H1 (cell line): ENCODE measurements around the gene GNAQ. TPM values are rescaled to one million over a fixed set of nuclear protein-coding genes. Genes with fewer than 3 reads are reported as not detected.

Source experiments
- CTCF ChIA-PET: fragments of 300-600 bp; sonication (Branson Sonifier 250); formaldehyde crosslinking; loops from one replicate; lab custom pipeline; 2021; ENCODE audit not compliant: partially characterized antibody; lab: Charles Lee
- POLR2A ChIA-PET: fragments of 300-600 bp; sonication (Branson Sonifier 250); formaldehyde crosslinking; loops from one replicate; lab custom pipeline; 2021; ENCODE audit warnings: inconsistent platforms; ENCODE audit not compliant: partially characterized antibody; lab: Charles Lee
- DNase-seq, 2 experiments: peaks; one replicate each; pipeline versions ENCODE4 v3.0.0 to v3.0.0-alpha.2; 2010 to 2022; ENCODE audit warnings: low spot score in 2 of 2, low read depth in 1 of 2, mixed read lengths in 1 of 2
- FAIRE-seq: peaks from 2 replicates; lab custom pipeline; 2011; peaks lifted over from hg19 to GRCh38; lab: Jason Lieb, UNC
- H2AFZ ChIP-seq: 2 replicates; pipeline ENCODE4 v1.8.1; 2012; ENCODE audit warnings: low read length, inconsistent platforms
- H2AK5ac ChIP-seq: 2 replicates; pipeline ENCODE4 v1.6.1; 2013; ENCODE audit warnings: low read depth, low read length
- H2BK120ac ChIP-seq: replicated peaks from 2 replicates; pipeline ENCODE3; 2013; ENCODE audit warnings: low read depth, low read length, inconsistent platforms
- H2BK12ac ChIP-seq: 2 replicates; pipeline ENCODE4 v1.6.1; 2013; ENCODE audit warnings: low read depth, low read length
- H2BK15ac ChIP-seq: 2 replicates; pipeline ENCODE4 v1.6.1; 2013; ENCODE audit warnings: low read length
- H2BK20ac ChIP-seq: 2 replicates; pipeline ENCODE4 v1.6.1; 2013; ENCODE audit warnings: low read length
- H2BK5ac ChIP-seq: 2 replicates; pipeline ENCODE4 v1.6.1; 2013; ENCODE audit warnings: low read depth, low read length
- H3K14ac ChIP-seq: 2 replicates; pipeline ENCODE4 v1.6.1; 2013; ENCODE audit warnings: inconsistent platforms; ENCODE audit not compliant: insufficient read length
- H3K18ac ChIP-seq: 2 replicates; pipeline ENCODE4 v1.6.1; 2013; ENCODE audit warnings: low read length; ENCODE audit errors: extremely low read depth
- H3K23ac ChIP-seq: 2 replicates; pipeline ENCODE4 v1.6.1; 2013; ENCODE audit warnings: inconsistent platforms; ENCODE audit not compliant: insufficient read length
- H3K23me2 ChIP-seq: 2 replicates; pipeline ENCODE4 v1.6.1; 2013; ENCODE audit warnings: low read depth, low read length
- H3K27ac ChIP-seq: 2 replicates; pipeline ENCODE4 v1.6.1; 2011; ENCODE audit warnings: low read depth, low read length, inconsistent platforms
- H3K27me3 ChIP-seq, 4 experiments: replicated peaks in 1 of 4; 1 replicate in 1 of 4; 2 replicates in 3 of 4; pipeline versions ENCODE4 v1.6.1 to v1.8.1; 2011 to 2013; ENCODE audit warnings: low read length in 3 of 4, mild to moderate bottlenecking in 3 of 4, inconsistent platforms in 2 of 4, mixed read lengths in 2 of 4, moderate library complexity in 1 of 4; ENCODE audit not compliant: control insufficient read depth in 3 of 4, insufficient read depth in 3 of 4; ENCODE audit errors: extremely low read depth in 1 of 4
- H3K36me3 ChIP-seq, 4 experiments: 2 replicates each; pipeline versions ENCODE4 v1.6.1 to v1.8.1; 2011 to 2013; ENCODE audit warnings: mild to moderate bottlenecking in 4 of 4, low read length in 3 of 4, moderate library complexity in 2 of 4, control low read depth in 1 of 4, inconsistent platforms in 1 of 4; ENCODE audit not compliant: insufficient read depth in 4 of 4, control insufficient read depth in 2 of 4
- H3K4ac ChIP-seq: replicated peaks from 2 replicates; pipeline ENCODE3; 2013; ENCODE audit warnings: low read length, low read depth, mixed read lengths, inconsistent platforms; ENCODE audit not compliant: insufficient read length
- H3K4me1 ChIP-seq, 4 experiments: replicated peaks in 1 of 4; 1 replicate in 1 of 4; 2 replicates in 3 of 4; pipeline versions ENCODE4 v1.6.1 to v1.8.1; 2011 to 2013; ENCODE audit warnings: low read length in 3 of 4, inconsistent platforms in 2 of 4, mixed read lengths in 1 of 4; ENCODE audit not compliant: insufficient read depth in 4 of 4, control insufficient read depth in 3 of 4
- H3K4me2 ChIP-seq, 2 experiments: 2 replicates each; pipeline versions ENCODE4 v1.6.1 to v1.8.1; 2011 to 2013; ENCODE audit warnings: low read depth in 2 of 2, low read length in 2 of 2, control low read depth in 1 of 2, inconsistent platforms in 1 of 2, mild to moderate bottlenecking in 1 of 2; ENCODE audit not compliant: insufficient read depth in 1 of 2
- H3K4me3 ChIP-seq, 4 experiments: fragments of 200-600, 300-600 bp in 1 of 4; sonication (generic), shearing (Covaris generic), sonication (Bioruptor Twin) in 1 of 4; 2 replicates each; pipeline versions ENCODE4 v1.5.1 to v1.8.1; 2011 to 2016; ENCODE audit warnings: low read length in 4 of 4, low read depth in 3 of 4, control low read depth in 2 of 4, inconsistent platforms in 2 of 4, mild to moderate bottlenecking in 2 of 4, mixed read lengths in 1 of 4, moderate library complexity in 1 of 4; ENCODE audit not compliant: insufficient read depth in 2 of 4; ENCODE audit errors: extremely low read depth in 1 of 4
- H3K56ac ChIP-seq: replicated peaks from 2 replicates; pipeline ENCODE3; 2013; ENCODE audit warnings: low read depth, mild to moderate bottlenecking, mixed read lengths, low read length, inconsistent platforms; ENCODE audit not compliant: insufficient read length
- H3K79me1 ChIP-seq: 2 replicates; pipeline ENCODE4 v1.6.1; 2013; ENCODE audit warnings: low read depth, low read length, control low read depth
- H3K79me2 ChIP-seq, 2 experiments: 2 replicates each; pipeline versions ENCODE4 v1.6.1 to v1.8.1; 2012 to 2013; ENCODE audit warnings: low read length in 2 of 2, mild to moderate bottlenecking in 2 of 2, inconsistent platforms in 1 of 2; ENCODE audit not compliant: insufficient read depth in 2 of 2, control insufficient read depth in 1 of 2
- H3K9ac ChIP-seq, 4 experiments: replicated peaks in 1 of 4; 1 replicate in 1 of 4; 2 replicates in 3 of 4; pipeline versions ENCODE4 v1.6.1 to v1.8.1; 2011 to 2013; ENCODE audit warnings: low read depth in 3 of 4, low read length in 3 of 4, control low read depth in 2 of 4, mild to moderate bottlenecking in 2 of 4, moderate library complexity in 2 of 4, inconsistent platforms in 1 of 4; ENCODE audit errors: extremely low read depth in 1 of 4
- H3K9me3 ChIP-seq, 2 experiments: 2 replicates each; pipeline versions ENCODE4 v1.6.1 to v1.8.1; 2012 to 2013; ENCODE audit warnings: mild to moderate bottlenecking in 2 of 2, moderate library complexity in 2 of 2, control low read depth in 1 of 2, inconsistent platforms in 1 of 2, low read depth in 1 of 2, low read length in 1 of 2, mixed read lengths in 1 of 2; ENCODE audit not compliant: insufficient read depth in 2 of 2
- H4K20me1 ChIP-seq, 2 experiments: replicated peaks in 1 of 2; 2 replicates each; pipeline versions ENCODE3 to v1.8.1; 2011 to 2013; ENCODE audit warnings: inconsistent platforms in 2 of 2, low read length in 2 of 2, mild to moderate bottlenecking in 1 of 2; ENCODE audit not compliant: insufficient read depth in 2 of 2, control insufficient read depth in 1 of 2
- H4K5ac ChIP-seq: 2 replicates; pipeline ENCODE4 v1.6.1; 2013; ENCODE audit warnings: low read length, low read depth, mixed read lengths, inconsistent platforms; ENCODE audit not compliant: insufficient read length
- H4K8ac ChIP-seq: 2 replicates; pipeline ENCODE4 v1.8.0; 2013; ENCODE audit warnings: mild to moderate bottlenecking, moderate library complexity, low read length, inconsistent platforms; ENCODE audit not compliant: insufficient read depth; ENCODE audit errors: extremely low read depth
- H4K91ac ChIP-seq: replicated peaks from 2 replicates; pipeline ENCODE3; 2013; ENCODE audit warnings: low read length, mixed read lengths, inconsistent platforms; ENCODE audit not compliant: insufficient read length
- CHD2 ChIP-seq: IDR thresholded peaks from 2 replicates; pipeline ENCODE4 v1.6.1; 2012; ENCODE audit warnings: low read length, improper control_type of control experiment
- EZH2 ChIP-seq: fragments of 200-600 bp; sonication (generic); IDR thresholded peaks from 2 replicates; pipeline ENCODE4 v1.7.1; 2012; ENCODE audit warnings: low read depth, mild to moderate bottlenecking, moderate library complexity, low read length, inconsistent platforms; ENCODE audit not compliant: severe bottlenecking
- GABPA ChIP-seq: IDR thresholded peaks from 2 replicates; pipeline ENCODE4 v1.6.1; 2011; ENCODE audit warnings: mild to moderate bottlenecking, low read length, moderate library complexity, borderline replicate concordance; ENCODE audit not compliant: insufficient read depth
- JUN ChIP-seq: IDR thresholded peaks from 2 replicates; pipeline ENCODE4 v1.6.1; 2011; ENCODE audit warnings: low read depth, mild to moderate bottlenecking, improper control_type of control experiment, low read length
- SIX5 ChIP-seq: IDR thresholded peaks from 2 replicates; pipeline ENCODE4 v1.6.1; 2011; ENCODE audit warnings: mild to moderate bottlenecking, low read depth, low read length
- TAF7 ChIP-seq: optimal IDR thresholded peaks from 2 replicates; pipeline ENCODE3; 2011; ENCODE audit warnings: low read depth, mild to moderate bottlenecking, inconsistent platforms, low read length, moderate library complexity, borderline replicate concordance
- TBP ChIP-seq: IDR thresholded peaks from 2 replicates; pipeline ENCODE4 v1.6.1; 2011; ENCODE audit warnings: low read depth, low read length, improper control_type of control experiment
- WGBS, 2 experiments: shearing (Covaris generic) in 1 of 2; methylation state at CpG; one replicate each; pipeline versions ENCODE4 v1.1.6 to v1.1.7; 2013 to 2015; ENCODE audit warnings: low lambda C conversion rate in 2 of 2, mixed read lengths in 2 of 2, inconsistent platforms in 1 of 2, low coverage in 1 of 2, missing lambda C conversion rate in 1 of 2; ENCODE audit not compliant: insufficient replicate concordance in 2 of 2, insufficient coverage in 1 of 2, insufficient read length in 1 of 2; ENCODE audit errors: extremely low coverage in 1 of 2, missing lambda C conversion rate in 1 of 2; 5-methylcytosine and 5-hydroxymethylcytosine counted together
- polyA plus RNA-seq, 7 experiments: library from polyadenylated mRNA; depleted of rRNA in 3 of 7; stranded (reverse) in 5 of 7; unstranded in 2 of 7; fragments of >200 nt in 5 of 7; fragments of 200-250 nt in 2 of 7; gene quantifications; 1 replicate in 5 of 7; 2 replicates in 1 of 7; 4 replicates in 1 of 7; pipeline versions ENCODE4 v1.2.1 to v1.2.3, GENCODE V29; 2011 to 2013; ENCODE audit warnings: missing spikeins in 2 of 7, mixed read lengths in 2 of 7
- total RNA-seq: library from RNA; stranded (reverse); fragmentation: NEBNext Ultra II Directional; extraction: Animal tissue kit (Norgen Biotek cat#: 25700); gene quantifications from 2 replicates; pipeline ENCODE4 v1.2.1, GENCODE V29; 2021
- TF ChIP-seq, protein P1 (sequence below), 3 experiments: IDR thresholded peaks; 1 replicate in 2 of 3; 2 replicates in 1 of 3; pipeline versions ENCODE4 v1.5.1 to v1.6.1; 2011; ENCODE audit warnings: low read length in 3 of 3, mild to moderate bottlenecking in 3 of 3, inconsistent platforms in 2 of 3, low read depth in 1 of 3, moderate library complexity in 1 of 3; ENCODE audit not compliant: insufficient read depth in 1 of 3; ENCODE audit errors: control extremely low read depth in 1 of 3

GNAQ gene
- total and polyA plus RNA-seq, 2 of the 8 experiments (the other 6 are each of a cell fraction or from before 2014, with no cell fraction given): 22.8 to 63.8 TPM

DNA sequence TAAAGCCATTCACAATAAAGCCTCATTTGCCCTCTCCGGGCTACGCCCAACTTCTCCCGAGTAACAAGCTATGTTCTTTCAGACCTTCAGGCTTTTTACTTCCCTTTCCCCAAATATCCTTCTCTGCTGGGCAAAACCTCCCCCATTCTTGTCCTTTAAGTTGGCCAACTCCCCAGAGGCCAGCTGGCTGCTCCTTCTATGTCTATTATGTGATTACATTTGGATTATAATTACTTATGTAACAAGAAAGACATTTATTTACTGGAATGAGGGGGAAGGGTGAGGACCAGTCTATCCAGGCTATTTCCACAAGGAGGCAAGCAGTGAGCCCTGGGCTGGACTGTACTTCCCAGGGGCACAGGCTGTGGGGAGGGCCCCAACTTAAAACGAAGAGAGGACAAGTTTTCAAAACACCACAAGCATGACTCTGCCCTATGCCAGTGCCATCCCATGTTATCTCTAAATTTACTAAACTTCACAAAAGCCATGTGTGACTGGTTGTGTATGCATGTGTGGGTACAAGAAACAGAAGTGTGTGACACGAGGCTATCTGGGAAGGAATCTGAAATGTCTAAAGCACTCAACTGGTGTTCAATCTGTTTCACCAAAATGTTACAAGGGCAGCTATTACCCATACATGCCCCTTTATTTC is 84.5 kb downstream of the GNAQ start:
- DNase-seq: no peak
- H2BK15ac ChIP-seq: no peak overlapping the region
- no peak overlapping the region for H2BK5ac ChIP-seq
- no peaks in the 10 kb centered on the region for H3K9me3 ChIP-seq
- POLR2A ChIA-PET: interaction anchor here (1.0 to 2.1 kb wide), 3 partner anchors 9 to 30 kb away, joined by 3 to 6 read pairs (median 4); no protein-coding TSS in a partner anchor
- H3K23me2 ChIP-seq: no peaks in the 10 kb centered on the region
- H3K79me1 ChIP-seq: peaks cover 9% of the 10 kb centered on the region
- H3K4me1 ChIP-seq: peaks cover 4 to 7% (median 5%) of the 10 kb centered on the region in 4 experiments; a peak in 5 of 7 replicates
- H3K9ac ChIP-seq: no peak overlapping the region
- H2BK20ac ChIP-seq: no peak overlapping the region
- H4K91ac ChIP-seq: no peak overlapping the region
- no peak overlapping the region for H2AK5ac ChIP-seq
- no peak overlapping the region for H3K56ac ChIP-seq
- no peak overlapping the region for H2BK120ac ChIP-seq
- no peak overlapping the region for H2AFZ ChIP-seq
- no peak overlapping the region for H3K4me3 ChIP-seq
- no peak overlapping the region for H3K18ac ChIP-seq
- H3K23ac ChIP-seq: no peak overlapping the region
- H2BK12ac ChIP-seq: no peak overlapping the region
- H4K8ac ChIP-seq: no peak overlapping the region
- H3K4ac ChIP-seq: no peak overlapping the region
- no peak overlapping the region for H3K4me2 ChIP-seq
- no peak overlapping the region for H3K14ac ChIP-seq
- peaks cover 1 to 4% of the 10 kb centered on the region in 2 experiments for H4K20me1 ChIP-seq
- H3K79me2 ChIP-seq: peaks cover 0 to 63% of the 10 kb centered on the region in 2 experiments; a peak in 3 of 4 replicates
- no peaks in the 10 kb centered on the region for H3K36me3 ChIP-seq
- WGBS, 2 experiments: 90% methylated on average over 5 of the region's 5 CpGs; no CpG with 5 or more reads in 1 of the 2 experiments
- no peak for FAIRE-seq
- no peak overlapping the region for H3K27ac ChIP-seq
- H4K5ac ChIP-seq: no peak overlapping the region
- H3K27me3 ChIP-seq: no peaks in the 10 kb centered on the region
- CTCF ChIA-PET: interaction anchor here (0.7 to 2.3 kb wide), 5 partner anchors 24 to 179 kb away, joined by 3 to 9 read pairs (median 4); no protein-coding TSS in a partner anchor
- no peak for TF ChIP-seq TBP
- no peak for TF ChIP-seq JUN
- TF ChIP-seq EZH2: no peak
- TF ChIP-seq SIX5: no peak
- no peak for TF ChIP-seq TAF7
- no peak for TF ChIP-seq GABPA
- TF ChIP-seq, protein P1, sequence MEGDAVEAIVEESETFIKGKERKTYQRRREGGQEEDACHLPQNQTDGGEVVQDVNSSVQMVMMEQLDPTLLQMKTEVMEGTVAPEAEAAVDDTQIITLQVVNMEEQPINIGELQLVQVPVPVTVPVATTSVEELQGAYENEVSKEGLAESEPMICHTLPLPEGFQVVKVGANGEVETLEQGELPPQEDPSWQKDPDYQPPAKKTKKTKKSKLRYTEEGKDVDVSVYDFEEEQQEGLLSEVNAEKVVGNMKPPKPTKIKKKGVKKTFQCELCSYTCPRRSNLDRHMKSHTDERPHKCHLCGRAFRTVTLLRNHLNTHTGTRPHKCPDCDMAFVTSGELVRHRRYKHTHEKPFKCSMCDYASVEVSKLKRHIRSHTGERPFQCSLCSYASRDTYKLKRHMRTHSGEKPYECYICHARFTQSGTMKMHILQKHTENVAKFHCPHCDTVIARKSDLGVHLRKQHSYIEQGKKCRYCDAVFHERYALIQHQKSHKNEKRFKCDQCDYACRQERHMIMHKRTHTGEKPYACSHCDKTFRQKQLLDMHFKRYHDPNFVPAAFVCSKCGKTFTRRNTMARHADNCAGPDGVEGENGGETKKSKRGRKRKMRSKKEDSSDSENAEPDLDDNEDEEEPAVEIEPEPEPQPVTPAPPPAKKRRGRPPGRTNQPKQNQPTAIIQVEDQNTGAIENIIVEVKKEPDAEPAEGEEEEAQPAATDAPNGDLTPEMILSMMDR (IDR thresholded peaks at IDR 0.05; ENCODE audit: control extremely low read depth in 1 of 3, insufficient read depth in 1 of 3, low read depth in 1 of 3, low read length in 3 of 3): no peak
- no peak for TF ChIP-seq CHD2
